Panc1 (cell line): ENCODE results near the gene KAZN. TPM values are rescaled to one million over a fixed set of nuclear protein-coding genes. Genes with fewer than 3 reads are reported as not detected.

ENCODE experiments used
- ATAC-seq: fragments of 200-7000 bp; cut with Tn5 transposase; 2 replicates; pipeline ENCODE4 v1.9.1; 2020; ENCODE audit warnings: mild to moderate bottlenecking, moderate library complexity
- BruUV-seq: library from RNA; stranded (reverse); fragments of 400-500 nt; replicated peaks from 2 replicates; lab custom pipeline; 2021; lab: Mats Ljungman, UMichigan
- CTCF ChIA-PET: fragments of 300-600 bp; sonication (Branson Sonifier 250); formaldehyde crosslinking; loops from one replicate; lab custom pipeline; 2022; ENCODE audit warnings: antibody characterized with exemption; lab: Charles Lee
- POLR2A ChIA-PET: fragments of 300-600 bp; sonication (Branson Sonifier 250); formaldehyde crosslinking; loops from one replicate; lab custom pipeline; 2022; ENCODE audit warnings: antibody characterized with exemption; lab: Charles Lee
- DNase-seq: peaks from one replicate; pipeline ENCODE4 v3.0.0-alpha.2; 2010; ENCODE audit warnings: low read depth, low spot score
- H3K27ac ChIP-seq: 2 replicates; pipeline ENCODE4 v1.5.1; 2011; ENCODE audit warnings: mild to moderate bottlenecking, low read length, inconsistent platforms
- H3K27me3 ChIP-seq: fragments of 200-500 bp; sonication (Bioruptor generic); 2 replicates; pipeline ENCODE4 v1.6.0; 2014; ENCODE audit warnings: low read length, inconsistent platforms; ENCODE audit not compliant: control insufficient read depth, insufficient read depth
- H3K36me3 ChIP-seq: fragments of 200-500 bp; sonication (Bioruptor generic); 2 replicates; pipeline ENCODE4 v1.5.1; 2014; ENCODE audit warnings: inconsistent platforms, mild to moderate bottlenecking, low read length, moderate library complexity; ENCODE audit not compliant: control insufficient read depth, insufficient read depth
- H3K4me1 ChIP-seq: 2 replicates; pipeline ENCODE4 v1.5.1; 2011; ENCODE audit warnings: inconsistent platforms, mild to moderate bottlenecking, low read length, moderate library complexity; ENCODE audit not compliant: control insufficient read depth, insufficient read depth
- H3K4me3 ChIP-seq, 2 experiments: 2 replicates each; pipeline ENCODE4 v1.5.1; 2011 to 2012; ENCODE audit warnings: low read depth in 2 of 2, low read length in 2 of 2, mild to moderate bottlenecking in 2 of 2, inconsistent platforms in 1 of 2, moderate library complexity in 1 of 2
- H3K9me3 ChIP-seq: fragments of 200-500 bp; sonication (Bioruptor generic); 2 replicates; pipeline ENCODE4 v1.5.1; 2014; ENCODE audit warnings: low read depth, mild to moderate bottlenecking, inconsistent platforms, low read length, moderate library complexity; ENCODE audit not compliant: control insufficient read depth, insufficient read depth
- POLR2AphosphoS5 ChIP-seq: IDR thresholded peaks from 2 replicates; pipeline ENCODE4 v1.6.1; 2012; ENCODE audit warnings: mild to moderate bottlenecking, low read depth, low read length, moderate library complexity
- SIN3A ChIP-seq: IDR thresholded peaks from 2 replicates; pipeline ENCODE4 v1.6.1; 2012; ENCODE audit warnings: low read depth, mild to moderate bottlenecking, low read length, moderate library complexity, borderline replicate concordance; ENCODE audit not compliant: insufficient read depth
- TCF7L2 ChIP-seq: IDR thresholded peaks from 2 replicates; pipeline ENCODE4 v1.6.1; 2011; ENCODE audit warnings: mild to moderate bottlenecking, low read depth, low read length, inconsistent platforms
- in situ Hi-C: cut with HindIII; loops from 2 replicates; pipeline ENCODE4 v1.10.0; 2016; ENCODE audit warnings: low sequenced_read_pairs, low pct_unique_long_range_greater_than_20kb
- intact Hi-C: fragments of 100-400 bp; cut with micrococcal nuclease; formaldehyde crosslinking; loops from one replicate; pipeline ENCODE4 v1.10.0; 2022; ENCODE audit not compliant: unreplicated experiment
- total RNA-seq: library from RNA; stranded (reverse); gene quantifications from one replicate; pipeline ENCODE4 v1.2.1, GENCODE V29; 2021; ENCODE audit not compliant: unreplicated experiment
- TF ChIP-seq, protein P1 (sequence below): fragments of 450-650 bp; IDR thresholded peaks from 2 replicates; pipeline ENCODE4 v1.5.1; 2017; ENCODE audit warnings: mild to moderate bottlenecking
- TF ChIP-seq, protein P2 (sequence below), 2 experiments: IDR thresholded peaks; 2 replicates each; pipeline ENCODE4 v1.6.1; 2011 to 2012; ENCODE audit warnings: low read depth in 2 of 2, control low read depth in 1 of 2, low read length in 1 of 2, mild to moderate bottlenecking in 1 of 2, moderate library complexity in 1 of 2; ENCODE audit not compliant: insufficient read depth in 1 of 2

Gene KAZN
- total RNA-seq, 1 experiment from 2014 or later, result 6.6 TPM

GRCh38 chr1:14608308-14608707 is 9.8 kb downstream of the KAZN start:
- Histone ChIP-seq H3K9me3 (no peaks in the 10 kb centered on the region), H3K36me3 (no peaks in the 10 kb centered on the region), H3K27me3 (peaks cover 2% of the 10 kb centered on the region), H3K27ac (no peak overlapping the region), H3K4me1 (no peaks in the 10 kb centered on the region; the same call in 1 of the 2 replicates), H3K4me3 (no peak overlapping the region)
- ATAC-seq, result no peak
- POLR2A ChIA-PET, result no interaction called here
- DNase-seq, result no peak
- CTCF ChIA-PET, result interaction anchor here (0.6 to 0.7 kb wide), 2 partner anchors 11 to 314 kb away, joined by 3 read pairs; no protein-coding TSS in a partner anchor
- intact Hi-C loops, result no loop called here
- BruUV-seq, result no TSS peak
- in situ Hi-C loops, result no loop called here
- TF ChIP-seq, protein P1, sequence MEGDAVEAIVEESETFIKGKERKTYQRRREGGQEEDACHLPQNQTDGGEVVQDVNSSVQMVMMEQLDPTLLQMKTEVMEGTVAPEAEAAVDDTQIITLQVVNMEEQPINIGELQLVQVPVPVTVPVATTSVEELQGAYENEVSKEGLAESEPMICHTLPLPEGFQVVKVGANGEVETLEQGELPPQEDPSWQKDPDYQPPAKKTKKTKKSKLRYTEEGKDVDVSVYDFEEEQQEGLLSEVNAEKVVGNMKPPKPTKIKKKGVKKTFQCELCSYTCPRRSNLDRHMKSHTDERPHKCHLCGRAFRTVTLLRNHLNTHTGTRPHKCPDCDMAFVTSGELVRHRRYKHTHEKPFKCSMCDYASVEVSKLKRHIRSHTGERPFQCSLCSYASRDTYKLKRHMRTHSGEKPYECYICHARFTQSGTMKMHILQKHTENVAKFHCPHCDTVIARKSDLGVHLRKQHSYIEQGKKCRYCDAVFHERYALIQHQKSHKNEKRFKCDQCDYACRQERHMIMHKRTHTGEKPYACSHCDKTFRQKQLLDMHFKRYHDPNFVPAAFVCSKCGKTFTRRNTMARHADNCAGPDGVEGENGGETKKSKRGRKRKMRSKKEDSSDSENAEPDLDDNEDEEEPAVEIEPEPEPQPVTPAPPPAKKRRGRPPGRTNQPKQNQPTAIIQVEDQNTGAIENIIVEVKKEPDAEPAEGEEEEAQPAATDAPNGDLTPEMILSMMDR, result peak; percentile 13; the same call in 1 of the 2 replicates
- TF ChIP-seq TCF7L2 (no peak), SIN3A (no peak)
- TF ChIP-seq, protein P2, sequence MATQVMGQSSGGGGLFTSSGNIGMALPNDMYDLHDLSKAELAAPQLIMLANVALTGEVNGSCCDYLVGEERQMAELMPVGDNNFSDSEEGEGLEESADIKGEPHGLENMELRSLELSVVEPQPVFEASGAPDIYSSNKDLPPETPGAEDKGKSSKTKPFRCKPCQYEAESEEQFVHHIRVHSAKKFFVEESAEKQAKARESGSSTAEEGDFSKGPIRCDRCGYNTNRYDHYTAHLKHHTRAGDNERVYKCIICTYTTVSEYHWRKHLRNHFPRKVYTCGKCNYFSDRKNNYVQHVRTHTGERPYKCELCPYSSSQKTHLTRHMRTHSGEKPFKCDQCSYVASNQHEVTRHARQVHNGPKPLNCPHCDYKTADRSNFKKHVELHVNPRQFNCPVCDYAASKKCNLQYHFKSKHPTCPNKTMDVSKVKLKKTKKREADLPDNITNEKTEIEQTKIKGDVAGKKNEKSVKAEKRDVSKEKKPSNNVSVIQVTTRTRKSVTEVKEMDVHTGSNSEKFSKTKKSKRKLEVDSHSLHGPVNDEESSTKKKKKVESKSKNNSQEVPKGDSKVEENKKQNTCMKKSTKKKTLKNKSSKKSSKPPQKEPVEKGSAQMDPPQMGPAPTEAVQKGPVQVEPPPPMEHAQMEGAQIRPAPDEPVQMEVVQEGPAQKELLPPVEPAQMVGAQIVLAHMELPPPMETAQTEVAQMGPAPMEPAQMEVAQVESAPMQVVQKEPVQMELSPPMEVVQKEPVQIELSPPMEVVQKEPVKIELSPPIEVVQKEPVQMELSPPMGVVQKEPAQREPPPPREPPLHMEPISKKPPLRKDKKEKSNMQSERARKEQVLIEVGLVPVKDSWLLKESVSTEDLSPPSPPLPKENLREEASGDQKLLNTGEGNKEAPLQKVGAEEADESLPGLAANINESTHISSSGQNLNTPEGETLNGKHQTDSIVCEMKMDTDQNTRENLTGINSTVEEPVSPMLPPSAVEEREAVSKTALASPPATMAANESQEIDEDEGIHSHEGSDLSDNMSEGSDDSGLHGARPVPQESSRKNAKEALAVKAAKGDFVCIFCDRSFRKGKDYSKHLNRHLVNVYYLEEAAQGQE (IDR thresholded peaks at IDR 0.05; ENCODE audit: insufficient read depth in 1 of 2, low read depth in 2 of 2, low read length in 1 of 2), result no peak

GRCh38 chr1:14610761-14611160 is 12.3 kb downstream of the KAZN start:
- TF ChIP-seq SIN3A, result no peak
- TF ChIP-seq, protein P2 (IDR thresholded peaks at IDR 0.05; ENCODE audit: insufficient read depth in 1 of 2, low read depth in 2 of 2, low read length in 1 of 2), result no peak
- TF ChIP-seq TCF7L2, result no peak
- TF ChIP-seq, protein P1, result no peak
- TF ChIP-seq POLR2AphosphoS5, result no peak
- no peak overlapping the region for H3K4me3 ChIP-seq
- H3K27me3 ChIP-seq, result peaks cover 2% of the 10 kb centered on the region
- intact Hi-C loops, result no loop called here
- no peaks in the 10 kb centered on the region for H3K4me1 ChIP-seq
- in situ Hi-C loops, result no loop called here
- DNase-seq (no peak), ATAC-seq (no peak)
- ChIA-PET CTCF (interaction anchor here (0.6 kb wide), 1 partner anchor 714 kb away, joined by 3 read pairs; no protein-coding TSS in a partner anchor), POLR2A (no interaction called here)
- BruUV-seq, result no TSS peak
- no peak overlapping the region for H3K27ac ChIP-seq
- H3K9me3 ChIP-seq, result no peaks in the 10 kb centered on the region
- H3K36me3 ChIP-seq, result no peaks in the 10 kb centered on the region
